SH-SY5Y (cell line): ENCODE results near the gene CYB561D1.

Source experiments
- GATA2 ChIP-seq: IDR thresholded peaks from 2 replicates; pipeline ENCODE4 v1.6.1; 2011; ENCODE audit warnings: mild to moderate bottlenecking, low read depth, low read length
- GATA3 ChIP-seq: IDR thresholded peaks from 2 replicates; pipeline ENCODE4 v1.6.1; 2011; ENCODE audit warnings: low read depth, mild to moderate bottlenecking, low read length, moderate library complexity

DNA sequence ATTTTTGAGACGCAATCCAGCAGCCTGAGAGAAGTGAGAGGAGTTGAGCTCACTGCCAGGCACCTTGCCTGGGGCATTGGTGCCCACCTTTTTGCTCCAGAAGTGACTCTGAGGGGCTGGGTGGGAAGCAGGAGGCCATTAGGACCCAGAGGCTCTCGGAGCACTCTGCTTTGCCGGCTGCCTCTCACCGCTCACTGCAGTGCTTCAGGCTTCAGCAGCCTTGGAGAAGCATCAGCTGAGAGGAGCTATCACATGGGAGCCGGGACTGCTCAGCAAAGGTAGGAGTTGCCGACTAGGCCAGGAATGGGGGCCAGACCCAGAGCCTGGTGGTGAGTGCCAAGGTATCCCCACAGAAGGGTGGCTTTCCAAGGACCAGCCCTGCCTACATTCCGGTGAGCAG lies 45.8 kb downstream of the CYB561D1 start, which contains the start of gene GPR61:
- TF ChIP-seq GATA3 (no peak), GATA2 (no peak)
